ENCODE measurements around the gene PLEKHG5. TPM values are rescaled to one million over a fixed set of nuclear protein-coding genes. Genes with fewer than 3 reads are reported as not detected.

Gene PLEKHG5
- total RNA-seq, 4 donors from 2014 or later = 6.6 to 24.6 (median 7.9) TPM

GRCh38 chr1:6466751-6467150 lies 24.7 kb downstream of the PLEKHG5 start:
- TF ChIP-seq CTCF (IDR thresholded peaks at IDR 0.05) = no peak
- DNase-seq (ENCODE audit: low spot score) = no peak
- ATAC-seq (ENCODE audit: low FRiP score) = no peak

- no peak for ATAC-seq (ENCODE audit: low FRiP score)
- DNase-seq (ENCODE audit: low spot score) = no peak
- TF ChIP-seq CTCF (IDR thresholded peaks at IDR 0.05) = no peak
Measured at GRCh38 chr1:6466023-6466422, 25.4 kb downstream of the PLEKHG5 start, which contains the start of gene TNFRSF25. TSS of gene TNFRSF25 (minus strand) at chr1:6466173. CDS start at chr1:6466107, 66 bp downstream.

- no peak for TF ChIP-seq CTCF (IDR thresholded peaks at IDR 0.05)
- no peak for ATAC-seq (ENCODE audit: low FRiP score)
- no peak for DNase-seq (ENCODE audit: low spot score)
Measured at GRCh38 chr1:6465461-6466005, 25.9 kb downstream of the PLEKHG5 start.

GRCh38 chr1:6464915-6465314 lies 26.6 kb downstream of the PLEKHG5 start:
- no peak for DNase-seq (ENCODE audit: low spot score)
- TF ChIP-seq CTCF (IDR thresholded peaks at IDR 0.05) = no peak
- ATAC-seq (ENCODE audit: low FRiP score) = no peak

GRCh38 chr1:6464514-6464836 lies 27.0 kb downstream of the PLEKHG5 start:
- ATAC-seq (ENCODE audit: low FRiP score) (no peak), DNase-seq (ENCODE audit: low spot score) (no peak)

GRCh38 chr1:6463120-6463412 lies 28.4 kb downstream of the PLEKHG5 start:
- ATAC-seq (ENCODE audit: low FRiP score) (no peak), DNase-seq (ENCODE audit: low spot score) (no peak)
- TF ChIP-seq CTCF (IDR thresholded peaks at IDR 0.05) = no peak

More at GRCh38 chr1:6464514-6464836, 27.0 kb downstream of the PLEKHG5 start:
- TF ChIP-seq CTCF (IDR thresholded peaks at IDR 0.05) = no peak

GRCh38 chr1:6462412-6463119 lies 28.9 kb downstream of the PLEKHG5 start:
- no peak for ATAC-seq (ENCODE audit: low FRiP score)
- no peak for TF ChIP-seq CTCF (IDR thresholded peaks at IDR 0.05)
- DNase-seq (ENCODE audit: low spot score) = no peak

Measured in omental fat pad (tissue), 4 donors.